H1 (cell line): Measurements from ENCODE around the gene UBE2E2. TPM values are rescaled to one million over a fixed set of nuclear protein-coding genes. Genes with fewer than 3 reads are reported as not detected.

ENCODE experiments used
- ASH2L ChIP-seq: fragments of 200-600, 300-600 bp; sonication (generic); IDR thresholded peaks from one replicate; pipeline ENCODE4 v1.7.1; 2017; ENCODE audit warnings: low read length
- CREB1 ChIP-seq: IDR thresholded peaks from 2 replicates; pipeline ENCODE4 v1.6.1; 2012; ENCODE audit warnings: inconsistent platforms
- RNF2 ChIP-seq: fragments of 200-900, 300-1000 bp; sonication (generic); IDR thresholded peaks from 2 replicates; pipeline ENCODE4 v1.7.1; 2016; ENCODE audit warnings: borderline replicate concordance, low read depth, mild to moderate bottlenecking, antibody characterized with exemption, low read length; ENCODE audit not compliant: poor library complexity, severe bottlenecking; ENCODE audit errors: missing control alignments
- polyA plus RNA-seq, 7 experiments: library from polyadenylated mRNA; depleted of rRNA in 3 of 7; stranded (reverse) in 5 of 7; unstranded in 2 of 7; fragments of >200 nt in 5 of 7; fragments of 200-250 nt in 2 of 7; gene quantifications; 1 replicate in 5 of 7; 2 replicates in 1 of 7; 4 replicates in 1 of 7; pipeline versions ENCODE4 v1.2.1 to v1.2.3, GENCODE V29; 2011 to 2013; ENCODE audit warnings: missing spikeins in 2 of 7, mixed read lengths in 2 of 7
- total RNA-seq: library from RNA; stranded (reverse); fragmentation: NEBNext Ultra II Directional; extraction: Animal tissue kit (Norgen Biotek cat#: 25700); gene quantifications from 2 replicates; pipeline ENCODE4 v1.2.1, GENCODE V29; 2021

UBE2E2 gene
- total and polyA plus RNA-seq, 2 of the 8 experiments (the other 6 are each of a cell fraction or from before 2014, with no cell fraction given), result 57.6 to 70.6 TPM

DNA sequence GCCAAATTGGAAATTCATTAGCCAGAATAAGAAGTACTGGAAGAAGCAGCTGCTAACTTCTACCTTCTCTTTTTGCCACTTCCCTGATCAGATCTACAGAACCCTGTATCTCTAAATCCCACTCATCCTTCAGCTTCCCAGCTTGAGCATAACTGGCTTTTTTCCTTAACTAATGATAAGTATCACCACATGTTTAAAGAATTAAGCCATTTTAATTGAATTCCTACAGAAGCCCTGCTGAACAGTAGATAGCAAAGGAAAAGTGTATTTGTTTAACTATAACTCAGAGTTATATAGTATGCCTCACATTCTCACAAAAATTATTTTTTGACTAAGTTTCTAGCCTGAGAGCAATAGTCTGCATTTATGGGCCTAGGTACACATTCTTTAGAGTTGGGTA, 262.4 kb downstream of the UBE2E2 start (continued):
- no peak for TF ChIP-seq RNF2
- no peak for TF ChIP-seq CREB1
- TF ChIP-seq ASH2L, result no peak
- TF ChIP-seq, all 59 proteins: peak for 0
